Small intestine (tissue), 7 donors: ENCODE data around the gene PIGU. TPM values are rescaled to one million over a fixed set of nuclear protein-coding genes. Genes with fewer than 3 reads are reported as not detected.

Experiments used
- DNase-seq, 2 donors: peaks; one replicate each; pipeline versions ENCODE4 v3.0.0 to v3.0.0-alpha.2; 2013
- FAIRE-seq: peaks from 2 replicates; lab custom pipeline; 2012; peaks lifted over from hg19 to GRCh38; lab: Jason Lieb, UNC
- H3K27ac ChIP-seq, 3 donors: one replicate each; pipeline ENCODE4 v1.5.1; 2013; ENCODE audit warnings: low read length in 2 of 3, mild to moderate bottlenecking in 2 of 3, control low read depth in 1 of 3, inconsistent platforms in 1 of 3, low read depth in 1 of 3, moderate library complexity in 1 of 3
- H3K27me3 ChIP-seq, 3 donors: one replicate each; pipeline ENCODE4 v1.6.1; 2013; ENCODE audit warnings: low read length in 3 of 3, inconsistent platforms in 1 of 3; ENCODE audit not compliant: control insufficient read depth in 3 of 3, insufficient read depth in 3 of 3
- H3K36me3 ChIP-seq, 3 donors: one replicate each; pipeline ENCODE4 v1.6.1; 2013; ENCODE audit warnings: low read length in 3 of 3, inconsistent platforms in 1 of 3, low read depth in 1 of 3, mild to moderate bottlenecking in 1 of 3, moderate library complexity in 1 of 3; ENCODE audit not compliant: control insufficient read depth in 3 of 3, insufficient read depth in 2 of 3
- H3K4me1 ChIP-seq, 3 donors: one replicate each; pipeline ENCODE4 v1.6.1; 2013; ENCODE audit warnings: low read length in 2 of 3, inconsistent platforms in 1 of 3, low read depth in 1 of 3, mild to moderate bottlenecking in 1 of 3, moderate library complexity in 1 of 3; ENCODE audit not compliant: control insufficient read depth in 3 of 3, insufficient read depth in 2 of 3
- H3K4me3 ChIP-seq, 3 donors: one replicate each; pipeline ENCODE4 v1.5.1; 2013; ENCODE audit warnings: low read length in 3 of 3, control low read depth in 1 of 3, inconsistent platforms in 1 of 3, low read depth in 1 of 3, mild to moderate bottlenecking in 1 of 3, moderate library complexity in 1 of 3
- H3K9me3 ChIP-seq, 2 donors: one replicate each; pipeline ENCODE4 v1.6.1; 2013; ENCODE audit warnings: low read depth in 1 of 2, low read length in 1 of 2; ENCODE audit not compliant: control insufficient read depth in 2 of 2, insufficient read depth in 1 of 2
- WGBS, 3 donors: extraction: QIAGEN DNeasy Blood & Tissue Kit; methylation state at CpG; one replicate each; pipeline ENCODE4 v1.1.7; 2013; 5-methylcytosine and 5-hydroxymethylcytosine counted together
- polyA plus RNA-seq, 4 donors: library from polyadenylated mRNA; stranded (reverse) in 3 of 4; unstranded in 1 of 4; fragments of 200-250 nt in 3 of 4; fragments of 120-200 nt in 1 of 4; gene quantifications; one replicate each; pipeline versions ENCODE4 v1.2.1 to v1.2.3, GENCODE V29; 2013
- donor health status: healthy with polysubstance abuse.
- donor health status: control.
- donor health status: control.
- donor health status: Bipolar disorder and iron deficiency.
- donor health status: healthy.

PIGU gene
- polyA plus RNA-seq, 4 donors = 4.9 to 34.3 (median 16.2) TPM

DNA sequence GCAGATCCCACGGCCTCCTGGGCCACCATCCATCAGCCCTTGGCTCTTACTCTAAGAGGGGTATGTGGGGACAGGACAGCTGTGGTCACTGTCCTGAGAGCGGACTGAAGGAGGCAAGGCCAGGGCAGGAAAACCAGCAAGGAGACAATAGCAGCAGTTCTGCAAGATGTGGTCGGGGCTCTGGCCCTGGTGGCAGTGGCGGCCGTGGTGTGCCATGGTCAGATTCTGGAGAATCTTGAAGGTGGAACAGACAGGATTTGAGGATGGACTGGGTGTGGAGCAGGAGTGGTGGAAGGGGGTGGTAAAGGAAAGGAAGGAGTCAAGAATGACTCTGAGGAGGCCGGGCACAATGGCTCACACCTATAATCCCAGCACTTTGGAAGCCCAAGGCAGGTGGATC lies 124.3 kb downstream of the PIGU start:
- Histone ChIP-seq H3K4me1 (peaks cover 0 to 6% (median 4%) of the 10 kb centered on the region in 3 donors), H3K36me3 (peaks cover 0 to 13% (median 2%) of the 10 kb centered on the region in 3 donors), H3K27ac (no peak overlapping the region), H3K4me3 (no peak overlapping the region), H3K9me3 (no peaks in the 10 kb centered on the region), H3K27me3 (no peaks in the 10 kb centered on the region)
- DNase-seq (no peak), FAIRE-seq (no peak)
- 92 to 94% (median 92%) methylated on average over 6 of the region's 6 CpGs for WGBS, 3 donors

DNA sequence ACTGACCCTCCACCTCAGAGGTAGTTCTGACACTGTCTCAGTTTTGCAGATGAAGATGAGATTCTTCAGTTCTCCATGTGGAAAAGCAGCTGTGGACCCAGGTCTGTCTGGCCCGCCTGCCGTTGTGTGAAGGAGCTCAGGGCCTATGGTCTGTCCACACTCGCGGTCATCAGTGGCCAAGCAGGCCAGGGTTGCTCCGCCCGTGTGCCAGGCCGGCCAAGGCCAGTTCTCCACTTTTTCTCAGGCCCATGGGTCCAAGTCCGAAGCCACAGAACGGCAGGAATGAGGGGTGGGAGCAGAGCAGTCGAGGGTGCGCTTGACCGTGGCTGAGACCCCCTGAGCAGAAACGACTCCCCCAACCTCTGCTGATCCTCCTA lies 127.0 kb downstream of the PIGU start:
- Histone ChIP-seq H3K4me3 (no peak overlapping the region), H3K36me3 (peaks cover 0 to 13% (median 2%) of the 10 kb centered on the region in 3 donors), H3K4me1 (peaks cover 0 to 5% (median 4%) of the 10 kb centered on the region in 3 donors), H3K9me3 (no peaks in the 10 kb centered on the region), H3K27ac (no peak overlapping the region), H3K27me3 (no peaks in the 10 kb centered on the region)
- WGBS, 3 donors = 90 to 91% (median 90%) methylated on average over 13 of the region's 13 CpGs
- DNase-seq (no peak), FAIRE-seq (no peak)

DNA sequence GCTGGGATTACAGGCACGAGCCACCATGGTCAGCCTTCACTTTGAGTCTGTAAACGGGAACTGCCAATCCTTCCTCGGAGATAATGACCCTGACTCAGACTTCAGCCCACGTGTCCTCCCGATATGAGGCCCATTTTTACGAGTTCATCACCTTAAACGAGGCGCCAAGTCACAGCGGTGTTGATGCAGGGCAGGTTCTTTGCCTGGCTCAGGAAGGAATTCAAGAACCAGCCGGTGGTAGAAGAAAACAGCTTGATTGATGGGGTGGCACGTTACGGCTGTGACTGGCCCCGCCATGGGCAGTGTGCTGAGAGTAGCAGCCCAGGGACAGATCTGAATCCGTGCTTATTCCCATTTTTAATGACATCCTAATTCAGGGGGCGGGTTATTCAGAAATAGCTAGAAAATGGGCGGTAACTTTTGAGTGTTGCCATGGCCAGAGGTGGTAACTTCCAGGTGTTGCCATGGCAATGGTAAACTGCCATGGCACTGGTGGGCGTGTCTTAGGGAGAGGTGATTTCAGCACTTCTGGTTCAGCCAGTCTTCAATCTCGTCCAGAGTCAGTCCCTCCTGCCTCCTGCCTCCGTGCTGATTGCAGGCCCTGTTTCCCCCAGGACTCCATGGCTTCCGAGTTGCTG lies 127.5 kb downstream of the PIGU start:
- Histone ChIP-seq H3K27me3 (no peaks in the 10 kb centered on the region), H3K4me3 (no peak overlapping the region), H3K27ac (peak overlapping the region in 1 of 3 donors; percentile 21), H3K36me3 (peaks cover 0 to 13% (median 2%) of the 10 kb centered on the region in 3 donors), H3K9me3 (no peaks in the 10 kb centered on the region), H3K4me1 (peaks cover 0 to 5% (median 4%) of the 10 kb centered on the region in 3 donors)
- WGBS, 3 donors = 66 to 72% (median 70%) methylated on average over 20 of the region's 20 CpGs
- FAIRE-seq (no peak), DNase-seq (peak; percentile 41 to 65)

DNA sequence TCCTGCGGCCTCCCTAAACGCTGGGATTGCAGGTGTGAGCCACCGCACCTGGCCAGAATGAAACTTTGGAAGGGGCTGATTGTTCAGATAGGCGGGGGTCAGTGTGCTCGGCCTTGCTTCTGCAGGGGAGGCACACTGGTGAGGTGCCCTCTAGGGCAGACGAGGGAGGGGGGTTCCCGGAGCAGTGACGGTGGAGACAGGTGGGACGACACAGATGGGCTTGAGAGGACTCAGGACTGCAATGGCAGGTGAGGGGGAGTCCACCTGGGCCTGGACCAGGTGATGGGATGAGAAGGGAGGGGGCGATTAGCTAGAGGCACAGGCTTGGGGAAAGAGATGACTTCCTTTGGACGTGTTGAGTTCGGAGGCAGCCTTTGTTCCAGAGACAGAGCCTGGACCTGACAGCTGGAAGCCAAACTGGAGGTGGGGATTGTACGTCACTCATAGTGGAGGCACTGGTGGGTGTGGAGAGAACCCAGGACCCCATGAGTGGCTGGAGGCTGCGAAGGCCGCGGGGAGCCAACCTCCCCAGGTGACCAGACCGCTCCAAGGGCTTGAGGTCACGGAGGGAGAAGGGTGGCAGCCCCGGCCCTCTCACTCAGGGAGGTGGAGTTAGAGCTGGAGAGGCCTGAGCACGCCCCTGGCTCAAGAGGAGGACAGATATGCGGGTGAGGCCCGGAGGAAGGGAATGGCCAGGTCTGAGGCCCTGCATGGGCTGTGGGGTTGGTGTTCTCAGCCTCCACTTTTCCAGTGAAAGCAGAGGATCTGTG lies 128.9 kb downstream of the PIGU start:
- FAIRE-seq = no peak
- DNase-seq = no peak
- no peaks in the 10 kb centered on the region for H3K9me3 ChIP-seq
- no peak overlapping the region for H3K27ac ChIP-seq
- H3K4me3 ChIP-seq = peak overlapping the region in 1 of 3 donors; percentile 66
- peaks cover 0 to 13% (median 2%) of the 10 kb centered on the region in 3 donors for H3K36me3 ChIP-seq
- no peaks in the 10 kb centered on the region for H3K27me3 ChIP-seq
- H3K4me1 ChIP-seq = peaks cover 0 to 9% (median 1%) of the 10 kb centered on the region in 3 donors
- 53 to 86% (median 63%) methylated on average over 21 to 22 of the region's 22 CpGs for WGBS, 3 donors

DNA sequence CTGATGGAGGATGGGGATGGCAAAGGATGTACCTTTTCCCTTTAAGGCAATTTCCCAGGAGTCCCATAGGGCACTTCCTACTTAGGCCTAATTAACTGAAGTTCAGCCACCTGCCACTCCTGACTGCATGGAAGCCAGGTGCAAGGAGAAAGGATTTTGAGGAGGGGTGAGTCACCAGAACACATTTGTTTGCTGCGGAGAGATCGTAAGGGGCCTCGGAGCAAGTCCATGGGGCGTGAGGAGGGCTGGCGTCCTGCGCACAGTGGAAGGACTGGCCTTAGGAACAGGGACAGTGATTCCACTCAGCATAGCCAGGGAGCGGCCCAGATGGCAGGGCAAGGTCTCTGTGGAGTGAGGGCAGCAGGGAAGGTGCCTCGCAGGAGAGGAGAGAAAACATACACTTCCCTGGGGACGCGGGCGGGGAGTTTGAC lies 130.1 kb downstream of the PIGU start:
- no peak for FAIRE-seq
- Histone ChIP-seq H3K27ac (peak overlapping the region; percentile 50 to 87 (median 66)), H3K4me3 (peak overlapping the region in 2 of 3 donors; percentile 51 to 66), H3K9me3 (no peaks in the 10 kb centered on the region), H3K4me1 (peaks cover 0 to 9% (median 1%) of the 10 kb centered on the region in 3 donors), H3K27me3 (no peaks in the 10 kb centered on the region), H3K36me3 (peaks cover 2 to 19% (median 2%) of the 10 kb centered on the region in 3 donors)
- WGBS, 3 donors = 18 to 62% (median 42%) methylated on average over 11 of the region's 11 CpGs
- peak; percentile 79 to 81 for DNase-seq

DNA sequence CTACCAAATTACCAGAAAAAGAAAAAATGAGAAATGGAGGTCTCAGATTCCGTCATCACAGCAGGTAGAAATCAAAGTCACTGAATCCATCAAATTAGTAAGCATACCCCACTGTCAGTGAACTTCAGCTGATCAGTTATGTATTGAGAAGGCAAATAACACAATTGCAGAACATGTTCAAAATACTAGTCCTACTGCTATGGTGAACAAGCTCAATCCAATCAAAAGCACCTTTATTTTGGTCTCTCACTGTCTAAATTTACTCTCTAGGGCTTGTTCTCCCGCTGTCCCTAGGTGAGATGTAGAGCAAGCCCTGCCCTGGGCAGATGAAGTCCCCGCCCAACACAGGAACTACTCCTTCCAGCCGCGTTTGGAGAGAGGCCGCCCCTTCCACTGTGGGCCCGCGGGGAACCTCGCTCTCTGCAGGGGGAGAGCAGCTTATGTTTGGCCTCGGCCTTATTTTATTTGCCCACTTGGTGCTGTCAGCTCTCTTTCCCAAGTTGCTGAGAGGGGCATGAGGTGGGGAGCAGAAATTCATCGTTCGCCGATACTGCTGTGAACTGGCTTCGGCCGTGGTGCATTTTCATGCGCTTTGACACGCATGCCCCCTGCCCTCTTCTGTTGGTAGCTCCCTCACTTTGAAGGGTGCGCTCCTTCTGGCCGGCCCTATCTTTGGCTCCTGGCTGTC lies 132.6 kb downstream of the PIGU start:
- H3K4me3 ChIP-seq = peak overlapping the region in 1 of 3 donors; percentile 20

DNA sequence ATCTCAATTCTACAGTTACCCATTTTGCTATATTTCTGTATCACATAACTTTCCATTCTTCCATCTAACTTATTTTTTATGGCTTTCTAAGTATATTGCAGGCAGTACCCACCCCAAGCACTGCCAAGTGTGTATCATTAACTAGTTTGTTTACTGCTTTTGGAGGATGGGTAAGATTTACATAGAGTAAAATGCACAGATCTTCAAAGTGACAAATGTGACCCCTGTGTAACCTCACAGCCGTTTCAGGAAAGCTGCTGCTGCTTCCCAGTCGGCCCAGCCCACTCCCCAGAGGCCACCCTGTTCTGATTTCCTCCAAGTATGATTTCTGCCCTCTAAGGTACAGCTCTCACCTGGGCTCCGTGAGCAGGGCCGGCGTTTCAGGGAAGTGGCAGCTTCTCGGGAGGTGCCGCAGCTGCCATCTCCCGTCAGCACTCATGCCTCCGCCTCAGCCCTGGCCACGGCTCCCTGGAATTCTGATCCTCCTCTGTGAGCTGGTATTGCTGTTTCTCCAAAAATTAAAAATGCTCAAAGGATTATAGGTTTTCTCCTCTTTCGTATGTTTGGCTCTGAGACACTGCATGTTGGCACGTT lies 133.3 kb downstream of the PIGU start:
- Histone ChIP-seq H3K4me3 (no peak overlapping the region), H3K27me3 (no peaks in the 10 kb centered on the region), H3K36me3 (peaks cover 6 to 39% (median 19%) of the 10 kb centered on the region in 3 donors), H3K4me1 (peaks cover 0 to 4% (median 1%) of the 10 kb centered on the region in 3 donors), H3K27ac (no peak overlapping the region), H3K9me3 (no peaks in the 10 kb centered on the region)
- DNase-seq (peak in 1 of 2 donors; percentile 29), FAIRE-seq (no peak)
- 34 to 51% (median 50%) methylated on average over 12 of the region's 12 CpGs for WGBS, 3 donors

More for the DNA sequence above, 132.6 kb downstream of the PIGU start:
- Histone ChIP-seq H3K27me3 (no peaks in the 10 kb centered on the region), H3K4me1 (peaks cover 0 to 4% (median 1%) of the 10 kb centered on the region in 3 donors), H3K9me3 (no peaks in the 10 kb centered on the region), H3K36me3 (peaks cover 6 to 32% (median 16%) of the 10 kb centered on the region in 3 donors), H3K27ac (no peak overlapping the region)
- 18 to 31% (median 26%) methylated on average over 19 of the region's 19 CpGs for WGBS, 3 donors
- peak; percentile 34 to 53 for DNase-seq
- FAIRE-seq = no peak

DNA sequence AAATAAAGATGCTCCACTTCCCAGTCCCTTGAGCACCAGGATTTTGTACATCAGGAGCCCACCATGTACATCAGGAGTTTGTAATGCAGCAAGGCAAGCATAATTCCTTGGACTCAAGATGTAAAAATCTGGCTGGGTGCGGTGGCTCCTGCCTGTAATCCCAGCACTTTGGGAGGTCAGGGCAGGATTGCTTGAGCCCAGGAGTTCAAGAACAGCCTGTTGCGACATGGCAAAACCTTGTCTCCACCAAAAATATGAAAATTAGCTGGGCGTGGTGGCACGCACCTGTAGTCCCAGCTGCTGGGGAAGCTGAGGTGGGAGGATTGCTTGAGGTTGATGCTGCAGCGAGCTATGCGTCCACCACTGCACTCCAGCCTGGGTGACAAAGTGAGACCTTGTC lies 134.5 kb downstream of the PIGU start:
- H3K27me3 ChIP-seq = no peaks in the 10 kb centered on the region
- H3K4me3 ChIP-seq = no peak overlapping the region
- peaks cover 0 to 4% (median 0%) of the 10 kb centered on the region in 3 donors for H3K4me1 ChIP-seq
- no peak for FAIRE-seq
- DNase-seq = no peak
- H3K36me3 ChIP-seq = peaks cover 6 to 48% (median 19%) of the 10 kb centered on the region in 3 donors
- no peak overlapping the region for H3K27ac ChIP-seq
- WGBS, 3 donors = 92 to 95% (median 94%) methylated on average over 6 of the region's 6 CpGs
- no peaks in the 10 kb centered on the region for H3K9me3 ChIP-seq
